Embryonic facial prominence (tissue), 1 donor: Measurements from ENCODE around the gene MADD.

Experiments
- DNase-seq: peaks from one replicate; pipeline ENCODE4 v3.0.0-alpha.2; 2016; ENCODE audit errors: extremely low spot score

MADD gene

GRCh38 chr11:47269829-47270305, at the start of gene MADD:
Gene MADD, plus strand, starts transcription at chr11:47270133.
- no peak for DNase-seq

DNA sequence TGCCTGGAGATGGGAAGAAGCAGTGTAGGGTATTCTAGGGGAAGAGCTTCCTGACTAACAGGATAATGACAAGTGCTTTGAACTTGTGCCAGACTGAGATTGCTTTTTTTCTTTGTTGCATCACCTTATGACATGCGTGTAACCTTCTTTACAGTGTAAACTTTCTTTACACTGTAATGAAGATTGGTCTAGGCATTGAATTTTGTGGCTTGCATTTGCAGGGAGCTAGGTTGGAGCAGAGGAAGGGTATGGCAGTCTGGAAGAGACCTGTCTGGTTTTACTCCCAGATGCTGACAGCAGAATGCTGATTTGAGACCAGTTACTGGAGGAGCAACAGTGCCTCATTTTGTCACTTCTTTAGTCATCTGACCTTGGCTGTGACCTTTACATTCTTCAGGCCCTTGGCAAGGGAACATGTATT, 49.5 kb upstream of the MADD start:
- no peak for DNase-seq

- DNase-seq = no peak
Measured at GRCh38 chr11:47222696-47223095, 47.2 kb upstream of the MADD start.

DNA sequence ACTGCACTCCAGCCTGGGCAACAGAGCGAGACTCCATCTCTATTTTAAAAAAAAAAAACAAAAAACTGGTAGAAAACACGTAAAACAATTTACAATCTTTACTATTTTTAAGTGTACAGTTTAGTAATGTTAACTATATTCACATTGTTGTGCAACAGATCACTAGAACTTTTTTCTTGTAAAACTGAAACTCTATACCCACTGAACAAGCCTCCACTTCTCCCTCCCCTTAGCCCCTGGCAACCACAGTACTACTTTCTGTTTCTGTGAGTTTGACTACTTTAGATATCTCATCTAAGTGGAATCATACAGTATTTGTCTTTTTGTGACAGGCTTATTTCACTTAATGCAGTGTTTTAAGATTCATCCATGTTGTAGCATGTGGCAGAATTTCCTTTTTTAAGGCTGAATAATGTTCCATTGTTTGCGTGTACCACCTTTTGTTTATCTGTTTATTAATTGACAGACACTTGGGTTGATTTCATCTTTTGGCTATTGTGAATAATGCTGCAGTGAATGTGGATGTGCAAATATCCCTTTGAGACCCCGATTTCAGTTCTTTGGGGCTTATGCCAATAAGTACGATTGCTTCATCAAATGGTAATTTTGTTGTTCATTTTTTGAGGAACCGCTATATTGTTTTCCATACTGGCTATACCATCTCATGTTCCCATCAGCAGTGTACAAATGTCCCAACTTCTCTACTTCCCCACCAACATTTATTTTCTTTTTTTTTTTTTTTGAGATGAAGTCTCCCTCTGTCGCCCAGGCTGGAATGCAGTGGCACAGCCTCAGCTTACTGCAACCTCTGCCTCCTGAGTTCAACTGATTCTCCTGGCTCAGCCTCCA, 44.2 kb upstream of the MADD start:
- no peak for DNase-seq

DNA sequence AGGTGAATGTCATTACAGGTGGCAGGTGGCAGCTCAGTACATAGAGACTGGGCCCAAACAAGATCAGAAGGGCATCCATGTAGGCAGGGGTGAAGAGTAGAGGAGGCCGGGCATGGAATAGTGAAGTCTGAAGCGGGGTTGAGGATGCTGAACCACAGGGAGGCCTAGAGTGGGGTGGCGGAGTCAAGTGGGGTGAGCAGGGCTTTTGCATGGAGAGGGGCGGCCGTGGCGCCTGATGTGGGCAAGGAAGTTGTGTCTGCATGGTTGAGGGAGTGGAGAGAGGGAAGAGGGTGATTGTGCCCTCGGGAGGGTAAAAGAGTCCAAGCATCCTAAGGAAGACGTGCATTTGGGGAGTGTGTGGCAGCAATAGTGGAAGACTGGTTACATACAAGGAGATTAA, 40.8 kb upstream of the MADD start:
- DNase-seq = no peak

DNA sequence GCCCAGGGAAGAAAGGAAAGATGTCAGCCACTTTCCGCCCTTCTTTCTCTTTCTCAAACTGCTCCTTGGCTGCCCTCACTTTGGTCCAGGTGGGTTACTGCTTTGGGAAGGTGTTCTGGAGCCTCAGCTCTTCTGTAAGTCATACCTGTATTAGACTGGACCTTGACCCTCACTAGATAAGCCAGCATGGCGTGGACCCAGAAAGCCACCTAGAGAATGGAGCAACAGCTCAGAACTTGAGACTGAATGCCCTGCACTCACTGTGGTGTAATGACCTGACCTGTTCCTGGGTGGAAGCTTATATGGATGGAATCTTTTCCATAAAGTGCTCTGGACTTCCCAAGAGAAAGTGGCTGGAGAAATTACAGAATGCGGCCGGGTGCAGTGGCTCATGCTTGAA, 36.9 kb upstream of the MADD start:
- no peak for DNase-seq

- no peak for DNase-seq
Measured at GRCh38 chr11:47233989-47234668, 35.8 kb upstream of the MADD start.

DNA sequence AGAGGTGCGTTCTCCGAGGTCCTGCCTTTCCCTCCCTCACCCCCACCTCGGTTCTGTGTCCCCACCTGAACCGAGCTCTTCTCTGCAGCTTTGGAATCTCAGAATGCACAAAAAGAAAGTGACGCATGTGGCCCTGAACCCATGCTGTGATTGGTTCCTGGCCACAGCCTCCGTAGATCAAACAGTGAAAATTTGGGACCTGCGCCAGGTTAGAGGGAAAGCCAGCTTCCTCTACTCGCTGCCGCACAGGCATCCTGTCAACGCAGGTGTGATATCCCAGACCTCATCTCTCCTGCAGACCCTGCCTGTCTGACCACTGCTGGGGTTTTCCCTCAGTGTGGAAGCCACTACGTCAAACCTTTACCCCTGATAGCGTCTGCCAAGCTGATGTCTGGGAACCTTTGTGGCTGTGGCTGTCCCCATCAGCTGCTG, 35.2 kb upstream of the MADD start:
- no peak for DNase-seq

- no peak for DNase-seq
Measured at GRCh38 chr11:47235163-47235562, 34.8 kb upstream of the MADD start.

DNA sequence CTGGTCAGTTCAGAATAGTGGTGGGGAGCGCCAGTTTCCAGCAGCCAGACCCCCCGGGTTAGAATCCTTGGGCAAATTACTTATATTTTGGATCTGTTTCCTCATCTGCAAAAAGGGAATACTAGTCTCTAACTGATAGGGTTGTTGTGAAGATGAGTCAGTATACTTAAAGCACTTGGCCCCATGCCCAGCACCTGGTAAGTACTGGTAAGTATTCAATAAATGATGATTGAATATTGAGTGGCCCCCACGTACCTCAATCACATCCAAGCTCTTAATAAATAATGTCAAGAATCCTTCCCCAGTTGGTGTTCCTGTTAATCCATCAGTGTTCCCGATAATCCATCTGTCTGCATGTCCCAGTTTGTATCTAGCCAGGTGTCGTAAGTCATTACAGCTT, 33.5 kb upstream of the MADD start:
- DNase-seq = no peak

DNA sequence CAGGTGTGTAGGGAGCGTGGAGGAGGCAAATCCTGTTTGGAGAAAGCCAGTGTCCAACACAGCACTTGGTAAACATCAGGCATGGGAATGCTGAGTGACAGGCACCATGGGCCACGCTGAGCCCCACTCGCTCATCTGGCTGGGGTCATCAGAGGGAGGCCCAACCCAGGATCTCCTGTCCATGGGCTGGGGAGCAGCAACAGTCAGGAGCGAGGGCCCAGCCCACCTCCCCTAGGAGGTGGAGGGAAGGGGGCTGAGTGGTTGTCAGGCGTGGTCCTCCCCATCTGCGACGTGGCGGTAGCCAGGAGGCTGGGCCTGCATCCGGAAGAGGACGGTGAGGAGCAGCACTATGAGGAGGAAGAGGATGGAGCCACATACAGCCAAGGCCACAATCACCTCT, 30.1 kb upstream of the MADD start:
- DNase-seq = no peak

DNA sequence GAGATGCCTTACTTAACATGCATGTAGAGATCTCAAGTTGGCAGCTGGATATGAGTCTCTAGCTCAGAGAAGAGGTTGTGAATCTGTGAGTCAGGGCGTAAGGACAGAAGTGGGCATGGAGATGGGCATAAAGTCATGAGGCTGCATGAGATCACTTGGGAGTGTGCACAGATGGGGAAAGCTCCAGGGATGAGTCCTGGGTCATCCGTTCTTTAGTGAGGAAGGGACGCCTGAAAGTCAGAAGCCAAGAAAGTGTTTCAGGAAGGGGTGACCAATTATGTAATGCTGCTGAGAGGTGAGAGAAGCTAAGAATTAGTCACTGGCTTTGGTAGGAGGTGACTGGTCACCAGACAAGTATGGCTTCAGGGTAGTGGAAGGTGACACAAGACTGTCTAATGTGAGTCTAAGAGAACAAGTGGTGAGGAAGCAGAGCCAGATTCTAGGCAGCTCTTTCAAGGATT, 28.1 kb upstream of the MADD start:
- DNase-seq = no peak

DNA sequence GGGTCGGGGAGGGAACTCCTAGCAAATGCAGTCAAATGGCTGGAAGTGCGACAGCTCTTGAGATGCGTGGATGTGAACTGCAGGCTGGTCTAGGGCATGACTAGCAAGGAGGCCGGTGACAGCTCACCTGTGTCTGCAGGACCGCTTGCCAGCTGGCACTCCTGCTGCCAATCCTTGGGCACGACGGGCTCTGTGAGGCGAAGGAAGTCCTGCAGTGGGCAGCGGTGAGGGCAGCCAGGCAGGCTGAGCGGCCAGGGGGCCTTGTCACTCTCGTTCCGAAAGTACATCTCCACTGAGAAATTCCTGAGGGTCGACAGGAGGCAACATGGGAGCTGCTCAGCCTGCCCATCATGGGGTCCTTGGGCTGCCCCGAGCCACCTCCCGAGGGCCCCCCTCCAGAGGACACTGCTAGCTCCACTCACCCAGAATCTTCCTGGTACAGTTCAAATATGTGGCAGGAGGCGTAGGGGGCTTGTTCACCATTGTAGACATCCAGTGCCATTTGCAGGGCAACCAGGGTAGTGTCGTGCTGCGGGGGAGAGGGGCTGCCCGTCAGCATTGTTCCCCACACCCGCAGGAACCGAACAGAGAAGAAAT, 27.2 kb upstream of the MADD start:
- no peak for DNase-seq

DNA sequence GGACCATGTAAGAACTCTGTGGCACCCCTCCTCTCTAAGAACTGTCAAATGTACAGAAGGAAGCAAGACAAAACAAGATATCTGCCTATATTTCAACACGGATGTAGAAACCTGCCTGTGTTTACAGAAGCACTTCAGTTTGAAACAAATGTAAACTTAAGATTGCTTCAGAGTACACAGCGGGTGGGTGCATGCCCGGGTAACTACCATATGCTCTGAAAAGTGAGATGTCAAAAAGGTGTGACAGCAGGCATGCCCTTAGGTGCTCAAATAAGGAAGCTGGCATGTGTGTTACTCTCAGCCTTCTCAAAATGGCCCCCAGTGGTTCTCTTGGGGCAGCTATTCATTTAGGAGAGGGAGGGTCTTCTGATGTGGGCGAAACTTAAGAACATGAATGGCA, 26.5 kb upstream of the MADD start:
- no peak for DNase-seq

DNA sequence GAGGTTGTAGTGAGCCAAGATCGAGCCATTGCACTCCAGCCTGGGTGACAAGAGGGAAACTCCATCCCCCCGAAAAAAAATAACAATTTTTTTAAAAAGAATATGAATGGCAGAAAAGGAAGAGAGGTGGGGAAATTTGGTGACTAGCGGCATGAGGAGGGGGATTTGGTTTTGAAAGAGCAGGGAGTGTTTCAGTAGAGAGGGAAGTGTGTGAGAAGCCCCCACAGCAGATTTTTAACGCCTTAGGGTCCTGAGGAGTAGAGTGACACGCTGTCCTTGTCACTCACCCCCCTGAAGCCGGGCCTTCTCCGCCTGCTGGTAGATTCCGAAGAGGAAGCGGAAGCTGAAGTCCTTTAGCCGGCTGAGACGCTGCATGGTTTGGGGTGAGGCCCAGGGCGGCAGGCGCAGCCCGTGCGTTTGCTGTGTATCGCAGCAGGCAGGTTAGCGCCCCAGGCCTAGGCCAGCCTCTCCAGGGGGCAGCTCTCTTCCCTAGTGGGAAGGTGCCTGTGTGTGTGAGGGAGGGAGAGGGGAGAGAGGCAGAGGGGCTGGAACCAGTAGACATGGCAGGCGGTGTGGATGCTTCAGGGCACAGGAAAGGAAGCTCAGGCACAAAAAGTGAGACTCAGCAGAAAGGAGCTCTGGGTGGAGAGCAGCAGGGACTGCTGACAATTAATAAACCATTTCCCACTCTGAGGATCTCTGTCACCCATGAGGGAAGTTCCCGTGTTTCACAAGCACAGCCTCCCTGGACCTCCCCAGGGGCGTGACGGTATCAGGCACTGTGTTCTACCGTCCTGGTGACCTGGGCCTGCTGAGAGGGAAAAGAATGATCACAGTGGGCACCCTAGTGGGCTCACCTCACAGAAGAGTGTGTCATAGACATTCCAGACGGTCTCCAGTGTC, 25.2 kb upstream of the MADD start:
- DNase-seq = no peak

GRCh38 chr11:47245611-47246357, 24.1 kb upstream of the MADD start:
- DNase-seq = no peak

GRCh38 chr11:47247502-47247901, 22.4 kb upstream of the MADD start:
- DNase-seq = no peak

DNA sequence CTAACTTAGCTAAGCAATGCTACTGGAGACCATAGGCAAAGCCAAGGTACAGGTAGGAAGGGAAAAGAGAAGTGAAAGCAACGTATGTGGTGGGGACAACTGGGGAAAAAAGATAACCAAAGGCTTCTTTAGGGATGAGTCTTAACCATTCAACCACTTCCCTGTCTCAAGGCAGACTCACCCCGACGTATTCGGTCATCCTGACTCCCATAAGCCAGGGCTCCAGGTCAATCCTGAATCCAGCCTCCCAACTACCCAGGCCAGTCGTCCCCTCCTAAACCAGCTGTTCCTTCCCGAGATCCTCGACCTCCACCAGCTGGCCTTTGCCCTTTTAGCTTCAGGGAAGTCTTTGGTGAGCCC, 21.6 kb upstream of the MADD start:
- DNase-seq = no peak

- DNase-seq = peak; percentile 87
Measured at GRCh38 chr11:47248664-47249377, 21.1 kb upstream of the MADD start, which contains the start of gene ACP2. Gene ACP2, minus strand, starts transcription at chr11:47248814. Its CDS starts 25 bp downstream, at chr11:47248789.

DNA sequence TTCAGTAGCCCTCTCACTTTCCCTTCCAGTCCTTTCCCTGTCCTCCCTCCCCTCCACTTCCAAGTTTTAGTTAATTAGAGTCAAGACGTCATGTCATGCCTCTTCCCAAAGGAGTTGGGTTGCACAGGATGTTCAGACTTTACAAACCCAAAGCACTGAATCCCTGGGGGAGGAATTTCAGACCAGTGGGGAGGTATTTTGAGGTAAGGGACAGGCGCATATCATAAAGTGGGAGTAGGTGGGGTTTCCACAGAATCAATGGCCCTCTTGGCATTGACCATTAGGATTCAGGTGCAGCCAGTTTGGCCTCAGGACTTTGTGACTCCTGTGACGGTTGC, 20.6 kb upstream of the MADD start:
- no peak for DNase-seq
